Limb (tissue), 2 donors: Measurements from ENCODE around the gene RORC.

ENCODE experiments used
- DNase-seq, 2 donors: peaks; one replicate each; pipeline ENCODE4 v3.0.0-alpha.2; 2016; ENCODE audit errors: extremely low spot score in 2 of 2

RORC gene

DNA sequence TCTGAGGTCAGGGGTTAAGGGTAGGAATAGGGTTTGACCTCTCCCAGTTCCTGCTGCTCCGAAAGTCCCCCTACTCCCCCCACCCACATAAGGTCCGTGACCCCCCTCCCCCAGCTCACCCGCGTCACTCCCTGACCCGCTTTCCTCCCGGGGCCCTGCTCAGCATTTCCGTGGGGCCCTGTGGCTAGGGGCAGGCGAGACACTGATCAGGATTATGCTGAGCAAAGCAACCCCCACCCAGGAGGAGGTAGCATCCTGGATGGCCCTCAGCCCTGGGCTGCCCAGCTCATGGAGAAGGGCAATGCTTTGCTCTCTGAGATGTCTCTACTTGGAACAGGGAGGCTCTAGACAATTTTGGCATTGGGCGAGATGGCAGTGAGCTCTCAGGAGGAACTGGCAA, 3.7 kb downstream of the RORC start:
- no peak for DNase-seq

DNA sequence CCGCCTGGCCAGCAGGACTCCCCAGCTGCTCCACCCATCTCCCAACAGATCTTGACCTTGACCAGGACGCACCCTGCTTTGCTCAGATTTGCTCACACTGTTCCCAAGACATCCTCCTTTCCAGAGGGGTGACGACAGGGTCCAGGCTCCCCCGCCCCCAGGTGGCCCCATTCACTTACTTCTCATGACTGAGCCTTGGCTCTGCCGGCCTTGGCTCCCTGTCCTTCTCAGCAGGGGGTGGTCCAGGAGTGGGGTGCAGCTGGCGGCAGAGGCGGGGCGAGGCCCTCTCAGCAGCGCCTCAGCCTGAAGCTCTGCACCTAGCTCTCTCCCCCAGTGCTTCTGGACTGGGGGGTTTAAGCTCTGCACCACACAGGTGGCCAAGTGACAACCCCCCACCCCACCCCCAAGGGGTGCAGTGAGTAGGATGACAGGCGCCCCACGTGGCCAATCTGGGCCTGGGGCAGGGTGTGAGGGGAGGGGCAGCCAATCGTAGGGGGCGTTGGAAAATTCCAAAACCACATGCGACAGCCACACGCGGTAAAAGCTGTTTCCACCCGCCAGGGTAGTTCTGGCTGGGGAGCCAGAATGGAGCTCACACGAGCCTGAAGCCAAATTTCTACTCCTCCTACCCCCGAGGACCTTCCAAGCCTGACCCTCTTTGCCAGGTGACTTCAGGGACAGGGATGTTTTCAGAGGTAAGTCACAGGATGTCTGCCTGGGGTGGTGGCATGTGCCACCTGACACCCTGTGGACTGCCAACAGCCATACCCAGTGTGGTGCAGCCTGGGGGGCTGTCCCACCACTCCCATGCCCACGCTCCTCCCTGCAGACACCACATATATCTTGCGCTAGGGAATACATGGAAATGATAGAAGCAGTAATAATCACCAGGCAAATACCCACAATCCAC, 5.6 kb downstream of the RORC start:
- peak in 1 of 2 donors; percentile 52 for DNase-seq

DNA sequence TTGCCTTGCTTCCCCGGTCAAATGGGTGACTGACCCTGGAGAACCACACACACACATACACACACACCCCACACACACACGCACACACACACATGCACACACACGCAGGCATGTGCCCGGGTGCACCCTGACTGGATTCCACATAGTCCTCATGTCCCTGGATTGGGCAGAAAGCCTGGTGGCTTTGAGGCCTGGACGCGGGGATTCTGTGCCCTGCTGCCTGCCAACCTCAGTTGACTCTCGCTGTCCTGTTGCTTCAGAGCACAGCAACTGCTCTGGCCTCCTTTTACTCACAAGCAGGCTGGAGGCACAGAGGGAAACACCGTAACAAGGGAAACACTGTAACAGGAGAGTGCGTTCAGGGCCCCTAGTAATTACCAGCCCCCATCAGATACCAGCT, 6.4 kb downstream of the RORC start:
- DNase-seq: no peak

DNA sequence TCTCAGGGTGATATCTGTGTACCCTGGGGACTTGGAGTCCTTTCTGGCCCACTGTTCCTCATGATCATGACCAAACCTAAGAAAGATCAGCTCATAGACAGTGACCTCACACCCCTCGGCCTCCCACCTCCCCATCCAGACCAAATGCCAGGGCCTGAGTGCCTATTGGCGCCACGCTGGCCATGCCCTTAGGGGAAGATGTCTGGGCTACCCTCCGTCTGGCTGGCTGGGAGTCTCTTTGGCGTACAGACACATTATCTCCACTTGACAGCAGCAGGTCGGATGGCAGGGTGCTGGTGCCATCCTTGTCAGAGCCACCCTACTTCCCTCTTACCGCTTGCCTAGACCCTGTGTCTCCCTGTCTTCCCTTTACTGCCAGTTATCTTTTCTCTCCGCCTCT, 8.4 kb downstream of the RORC start:
- DNase-seq: no peak

DNA sequence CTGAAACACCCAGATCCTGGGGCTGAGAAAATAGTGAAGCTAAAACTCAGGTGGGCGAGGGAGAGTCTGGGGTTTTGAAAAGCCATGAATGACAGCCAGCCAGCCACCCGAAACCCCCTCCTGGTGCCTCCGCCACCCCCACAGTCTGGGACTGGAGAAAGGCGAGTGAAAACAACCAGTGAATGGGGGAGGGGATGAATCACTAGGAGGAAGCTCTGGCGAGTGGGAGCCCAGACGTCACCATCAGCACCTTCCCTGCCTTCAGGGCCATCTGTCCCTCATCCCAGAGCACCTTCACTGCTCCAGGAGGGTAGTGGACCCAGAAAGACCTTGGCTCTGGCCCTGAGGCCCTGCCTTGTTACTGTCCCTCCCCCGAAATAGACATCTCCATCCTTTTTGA, 9.2 kb downstream of the RORC start:
- DNase-seq: no peak

DNA sequence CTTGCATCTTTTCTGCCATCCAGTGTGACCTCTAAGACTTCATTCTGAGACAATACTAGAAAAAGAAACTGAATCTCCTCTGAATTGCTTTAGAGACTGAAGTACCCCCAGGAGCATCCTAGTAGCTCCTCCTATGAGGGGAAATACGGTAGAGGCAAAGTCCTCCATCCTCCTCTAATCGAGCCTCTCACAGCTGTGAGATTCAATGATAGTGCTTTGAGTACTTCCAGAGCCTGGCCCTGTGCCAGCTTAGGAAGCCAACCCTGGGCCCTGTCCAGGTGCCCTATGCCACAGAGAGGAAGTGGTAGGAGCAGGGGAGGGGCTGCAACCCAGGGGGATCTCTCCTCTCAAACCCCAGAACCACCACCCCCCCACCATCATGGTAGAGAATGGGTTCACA, 10.7 kb downstream of the RORC start:
- DNase-seq: no peak

DNA sequence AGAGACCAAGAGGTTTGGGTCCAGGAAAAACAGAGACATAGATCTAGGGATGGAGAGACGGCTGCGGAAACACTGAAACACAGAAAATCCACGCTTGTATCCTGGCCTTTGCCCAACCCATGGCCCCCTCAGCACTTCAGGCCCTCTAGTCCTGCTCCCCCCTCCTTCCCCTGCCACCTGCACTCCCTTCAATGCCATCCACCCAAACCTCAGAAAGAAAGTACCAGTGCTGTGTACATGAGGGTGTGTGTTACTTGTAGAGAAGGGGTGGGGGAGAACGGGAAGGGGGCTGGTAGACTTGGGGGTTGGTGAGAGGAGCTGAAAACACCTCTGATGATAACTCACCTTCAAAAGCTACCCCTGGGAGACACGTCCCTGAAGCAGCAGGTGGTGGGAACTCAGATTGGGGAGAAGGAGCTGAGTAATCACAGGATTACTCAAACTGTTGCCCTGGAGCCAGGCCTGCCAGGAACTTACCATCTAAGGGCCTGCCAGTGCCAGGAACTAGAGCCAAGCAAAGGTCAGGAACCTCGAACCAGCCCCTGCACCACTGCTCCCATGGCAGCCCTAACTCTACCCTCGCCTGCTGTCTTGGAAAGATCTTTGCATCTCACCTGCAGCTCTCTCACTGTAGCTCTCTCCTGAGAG, 11.5 kb downstream of the RORC start:
- DNase-seq: no peak

DNA sequence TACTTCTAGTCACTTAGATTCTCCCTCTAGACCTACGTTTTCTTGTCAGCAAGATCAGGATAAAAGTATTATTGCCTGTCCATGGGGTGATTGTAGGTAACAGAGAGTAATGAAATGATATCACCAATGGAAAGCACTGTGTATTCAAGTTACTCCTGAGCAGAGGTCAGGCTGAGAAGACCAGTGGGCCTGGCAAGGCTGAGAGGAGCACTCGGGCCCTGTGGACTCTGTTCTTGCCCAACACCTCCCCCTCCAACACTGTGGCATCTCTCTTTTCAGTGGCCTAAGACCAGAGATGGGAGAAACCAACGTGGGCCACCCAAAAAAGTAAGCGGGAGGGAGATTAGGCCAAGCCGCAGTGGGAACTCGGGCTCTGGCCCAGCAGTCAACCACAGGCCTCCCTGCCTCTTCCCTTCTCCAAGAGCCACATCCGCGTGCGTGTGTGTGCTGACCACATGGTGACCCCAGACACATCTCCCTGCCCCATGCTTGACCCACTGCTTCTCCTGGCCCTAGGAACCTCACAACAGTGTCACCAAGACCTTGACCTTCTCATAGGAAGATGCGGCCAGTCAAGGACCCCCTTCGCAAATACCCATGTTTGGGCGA, 12.3 kb downstream of the RORC start:
- DNase-seq: no peak

DNA sequence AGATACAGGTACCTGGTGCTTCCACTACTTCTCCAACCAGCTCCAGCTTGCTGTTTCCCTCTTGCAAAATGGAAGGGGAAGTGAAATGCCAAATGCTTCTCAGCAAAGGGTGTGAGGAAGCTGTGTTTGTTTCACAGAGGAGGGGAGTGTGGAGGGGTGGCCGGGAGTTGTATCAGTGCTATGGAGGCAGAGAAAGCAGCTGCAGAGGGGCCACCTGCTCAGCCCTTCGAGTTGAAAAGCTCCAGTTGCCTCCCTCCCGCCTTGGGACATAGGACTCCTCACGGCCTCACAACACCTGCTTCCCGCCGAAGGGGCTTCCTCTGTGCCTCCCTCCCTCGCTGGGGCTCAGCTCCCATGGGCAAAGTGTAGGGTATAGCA, 14.3 kb downstream of the RORC start:
- no peak for DNase-seq

DNA sequence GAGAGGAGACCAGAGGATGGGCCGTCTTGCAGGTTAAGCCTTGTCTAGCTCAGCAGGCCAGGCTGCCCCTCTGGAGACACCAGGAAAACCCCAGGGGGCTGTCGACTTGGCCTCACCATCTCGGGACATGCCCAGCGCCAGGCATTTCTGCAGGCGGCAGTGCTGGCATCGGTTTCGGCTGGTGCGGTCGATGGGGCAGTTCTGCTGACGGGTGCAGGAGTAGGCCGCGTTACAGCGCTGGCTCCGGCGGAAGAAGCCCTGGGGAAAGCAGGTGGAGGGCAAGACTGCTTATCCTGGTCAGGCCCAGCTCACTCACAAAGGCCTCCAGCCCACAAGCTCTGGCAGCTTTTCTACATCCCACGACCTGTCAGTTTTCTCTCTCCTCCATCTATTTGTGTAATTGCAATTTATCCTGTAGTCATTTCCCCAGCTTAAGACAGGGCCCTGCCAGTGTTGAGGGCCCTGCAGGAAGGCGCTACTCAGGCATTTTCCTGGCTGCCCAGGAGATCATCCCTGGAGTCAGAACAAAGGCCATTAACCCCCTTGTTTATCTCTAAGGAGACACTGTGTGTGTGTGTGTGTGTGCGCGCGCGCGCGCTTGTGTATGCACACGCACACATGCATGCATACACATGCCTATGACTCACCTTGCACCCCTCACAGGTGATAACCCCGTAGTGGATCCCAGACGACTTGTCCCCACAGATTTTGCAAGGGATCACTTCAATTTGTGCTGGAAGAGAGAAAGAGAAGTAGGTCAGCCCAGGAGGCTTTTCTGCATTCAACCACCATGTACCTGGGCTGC, 14.9 kb downstream of the RORC start:
- no peak for DNase-seq

DNA sequence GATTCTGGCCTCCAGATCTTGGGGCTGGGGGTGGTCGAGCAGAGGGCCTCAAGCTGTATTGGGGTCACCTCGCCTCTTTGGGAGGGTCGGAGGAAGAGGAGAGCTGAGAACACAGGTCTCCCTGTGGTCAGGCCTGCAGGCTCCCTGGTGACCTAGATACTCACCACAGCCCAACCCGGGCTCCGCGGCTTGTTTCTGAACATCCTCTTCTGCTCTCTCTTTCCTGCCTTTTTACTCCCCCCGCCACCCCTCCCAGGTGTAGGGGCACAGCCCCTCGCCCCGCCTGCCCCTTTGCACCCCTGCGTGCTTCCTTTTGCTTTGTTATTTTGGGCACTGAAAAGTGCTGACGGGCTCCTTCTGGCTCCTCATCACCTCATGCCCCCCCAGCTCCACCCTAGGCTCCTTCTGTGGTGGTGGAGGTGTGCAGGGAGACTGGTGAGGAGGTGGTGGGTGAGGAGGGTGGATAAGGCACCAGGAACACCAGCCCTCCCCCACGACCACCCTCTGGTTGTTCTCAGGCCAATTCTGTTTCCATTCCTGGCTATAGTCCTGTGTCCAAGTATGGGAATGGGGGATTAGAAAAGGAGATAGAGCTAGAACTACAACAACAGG, 15.8 kb downstream of the RORC start:
- no peak for DNase-seq

DNA sequence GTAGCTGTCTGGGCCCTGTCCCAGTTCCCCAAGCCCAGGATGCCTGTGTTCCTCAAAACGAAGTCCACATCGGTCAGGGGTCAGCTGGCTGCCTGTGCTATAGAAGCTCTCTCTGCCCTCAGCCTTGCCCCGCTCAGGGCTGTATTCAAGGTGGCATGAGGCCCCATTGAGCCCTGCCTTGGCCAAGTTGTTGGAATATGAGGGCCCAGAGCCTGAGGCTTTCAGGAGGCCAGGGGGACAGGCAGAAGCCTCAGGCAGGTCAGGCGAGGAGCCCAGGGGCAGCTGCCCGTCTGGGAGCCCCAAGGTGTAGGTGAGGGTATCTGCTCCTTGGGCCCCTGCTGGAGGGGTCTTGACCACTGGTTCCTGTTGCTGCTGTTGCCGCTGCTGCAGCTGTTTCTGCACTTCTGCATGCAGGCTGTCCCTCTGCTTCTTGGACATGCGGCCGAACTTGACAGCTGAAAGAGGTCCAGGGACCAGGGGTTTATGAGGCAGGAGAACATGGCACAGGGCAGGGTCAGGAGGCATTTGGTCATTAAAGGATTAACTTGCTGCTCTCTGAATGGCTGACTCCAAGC, 16.5 kb downstream of the RORC start:
- DNase-seq: no peak

DNA sequence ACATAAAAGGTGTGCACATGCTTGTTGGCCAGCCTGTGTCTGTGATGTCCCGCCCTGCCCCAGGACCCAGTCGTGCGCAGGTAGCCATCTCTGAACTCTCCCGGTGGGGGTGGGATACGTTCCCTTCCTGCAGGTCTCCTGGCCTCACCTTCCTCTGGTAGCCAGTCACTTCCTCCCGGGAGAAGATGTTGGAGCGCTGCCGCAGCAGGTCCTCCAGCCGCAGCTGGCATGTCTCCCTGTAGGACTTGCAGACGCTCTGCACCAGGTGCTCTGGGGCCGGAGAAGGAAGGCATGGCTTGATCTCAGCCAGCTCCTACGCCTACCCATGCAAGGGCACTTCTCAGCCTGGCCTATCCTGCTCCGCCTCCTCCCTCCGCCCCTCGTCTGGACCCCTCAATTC, 17.2 kb downstream of the RORC start:
- no peak for DNase-seq

DNA sequence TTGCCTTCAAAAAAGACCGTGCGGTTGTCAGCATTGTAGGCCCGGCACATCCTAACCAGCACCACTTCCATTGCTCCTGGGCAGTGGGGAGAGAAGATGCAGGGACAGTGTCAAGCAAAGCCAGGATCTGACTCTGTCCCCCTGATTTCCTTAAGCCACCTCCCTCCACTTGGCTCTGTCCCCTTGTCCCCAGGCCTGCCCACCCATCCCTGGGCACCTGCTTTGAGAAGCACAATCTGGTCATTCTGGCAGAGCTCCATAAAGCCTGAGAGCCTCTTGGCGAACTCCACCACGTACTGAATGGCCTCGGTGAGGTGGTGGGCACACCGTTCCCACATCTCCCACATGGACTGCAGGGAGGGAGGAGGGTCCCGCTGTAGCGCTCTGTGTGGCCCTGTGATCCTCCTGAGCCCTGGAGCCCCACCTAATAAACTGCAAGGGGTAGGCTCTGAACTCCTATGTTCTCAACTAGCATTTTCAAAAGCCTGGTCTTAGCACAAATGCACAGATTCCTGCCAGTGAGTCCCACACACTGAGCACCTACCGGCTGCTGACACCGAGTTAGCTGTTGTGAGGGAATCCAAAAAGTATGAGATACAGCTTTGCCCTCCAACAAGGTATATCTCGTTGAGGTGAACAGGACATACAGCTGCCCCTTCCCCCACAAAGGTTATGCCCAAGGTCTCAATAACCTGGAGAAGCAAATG, 18.2 kb downstream of the RORC start:
- no peak for DNase-seq

DNA sequence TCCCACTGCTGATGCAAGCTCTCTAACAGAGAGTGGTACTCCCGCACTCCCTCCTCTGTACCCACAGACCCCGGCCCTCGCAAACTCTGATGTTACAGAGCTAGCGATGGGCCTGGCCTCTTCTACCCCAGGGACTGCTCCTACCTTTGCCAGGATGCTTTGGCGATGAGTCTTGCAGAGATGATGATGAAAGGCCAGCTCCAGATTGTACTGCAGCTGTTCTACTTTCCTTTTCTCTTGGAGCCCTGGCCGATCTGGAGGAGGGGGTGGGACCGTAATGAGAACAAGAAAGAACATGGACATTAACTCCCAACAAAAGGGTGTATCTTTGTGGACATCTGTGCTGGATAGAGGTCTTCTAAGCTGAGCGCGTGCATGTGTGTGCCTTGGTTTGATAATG, 20.4 kb downstream of the RORC start:
- DNase-seq: no peak

DNA sequence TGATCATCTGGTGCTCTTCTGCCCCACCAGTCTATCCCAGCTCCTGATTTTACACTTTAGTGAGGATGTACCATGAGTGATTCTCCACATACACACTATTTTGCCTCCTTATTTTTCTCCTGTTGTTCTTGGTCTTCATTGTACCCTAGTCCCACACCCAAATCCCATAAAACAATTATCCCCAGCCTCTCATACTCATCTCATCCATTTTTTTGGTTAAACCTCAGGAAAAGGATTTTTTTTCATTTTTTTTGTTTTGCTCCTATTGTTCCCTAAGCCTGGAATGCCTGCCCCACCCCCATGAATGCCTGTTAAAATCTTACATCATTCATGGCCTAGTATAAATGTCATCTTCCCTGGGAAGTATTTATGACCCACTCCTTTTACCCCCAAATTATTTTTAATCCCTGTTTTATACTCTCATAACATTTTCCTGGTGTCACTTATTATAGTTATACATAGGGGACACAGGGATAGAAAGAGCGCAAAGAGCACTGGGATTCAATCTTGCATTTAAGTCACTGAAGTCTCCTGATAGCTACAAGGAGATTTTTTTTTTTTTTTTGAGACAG, 21.5 kb downstream of the RORC start:
- DNase-seq: no peak

DNA sequence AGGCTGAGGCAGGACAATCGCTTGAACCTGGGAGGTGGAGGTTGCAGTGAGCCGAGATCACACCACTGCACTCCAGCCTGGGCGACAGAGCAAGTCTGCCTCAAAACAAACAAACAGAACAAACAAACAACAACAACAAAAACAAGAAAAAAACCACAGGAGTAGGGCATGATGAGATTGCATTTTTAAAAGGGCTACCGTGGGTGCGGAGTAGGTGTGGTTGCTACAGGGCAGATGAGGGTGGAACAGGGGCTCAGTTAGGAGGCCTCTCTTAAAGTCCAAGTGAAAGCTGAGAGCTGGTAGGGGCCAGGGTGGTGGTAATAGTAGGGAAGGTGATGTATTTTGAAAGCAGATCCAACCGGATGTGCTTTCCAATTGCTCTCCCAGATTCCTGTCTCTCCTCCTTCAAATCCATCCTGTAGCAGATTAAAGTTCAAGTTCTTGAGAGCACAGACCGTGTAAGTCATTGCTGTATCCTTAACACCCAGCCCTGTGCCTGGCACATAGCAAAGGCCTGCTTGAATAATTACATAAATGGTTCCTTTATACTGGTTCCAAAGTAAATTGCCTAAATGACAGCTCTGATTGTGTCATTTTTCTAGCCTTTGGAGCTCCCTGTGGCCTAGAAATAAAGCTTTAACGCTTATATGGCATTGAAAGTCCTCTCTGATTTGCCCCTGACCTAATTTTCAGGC, 22.2 kb downstream of the RORC start:
- no peak for DNase-seq

DNA sequence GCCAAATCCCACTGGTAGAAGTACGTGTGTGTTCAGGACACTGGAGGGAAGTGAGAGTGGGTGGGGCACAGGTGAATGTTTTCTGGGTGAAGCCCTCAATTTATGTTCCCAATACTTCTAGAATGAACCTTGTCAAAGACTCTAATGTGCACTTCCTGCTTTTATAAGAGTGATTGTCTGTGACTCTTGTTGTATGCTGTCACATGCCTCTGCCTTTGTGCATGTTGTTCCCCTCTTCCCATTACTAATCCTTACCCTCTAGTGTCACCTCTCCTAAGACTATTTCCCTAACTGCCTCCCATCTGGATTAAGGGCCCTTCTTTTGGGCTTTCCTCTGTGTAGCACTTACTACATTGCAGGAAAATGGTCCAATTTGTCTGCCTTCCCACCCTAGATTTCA, 23.8 kb downstream of the RORC start:
- no peak for DNase-seq

DNA sequence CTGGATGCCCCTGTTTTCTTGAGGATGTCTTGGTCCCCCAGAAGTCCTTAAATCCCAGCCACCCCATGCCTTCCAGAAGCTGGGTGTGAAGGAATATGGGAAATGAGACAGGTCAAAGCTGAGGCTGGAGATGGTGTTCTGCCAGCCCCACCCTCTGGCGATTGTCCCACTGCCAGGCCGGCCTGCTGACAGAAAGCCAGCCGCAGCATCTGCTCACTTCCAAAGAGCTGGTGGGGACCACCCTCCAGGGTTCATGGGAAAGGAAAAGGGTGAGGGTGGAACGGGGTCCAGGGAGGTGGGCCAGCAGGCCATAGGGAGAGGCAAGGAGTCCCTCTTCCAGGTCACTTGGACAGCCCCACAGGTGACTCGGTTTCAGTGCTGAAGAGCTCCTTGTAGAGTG, 24.5 kb downstream of the RORC start:
- no peak for DNase-seq

DNA sequence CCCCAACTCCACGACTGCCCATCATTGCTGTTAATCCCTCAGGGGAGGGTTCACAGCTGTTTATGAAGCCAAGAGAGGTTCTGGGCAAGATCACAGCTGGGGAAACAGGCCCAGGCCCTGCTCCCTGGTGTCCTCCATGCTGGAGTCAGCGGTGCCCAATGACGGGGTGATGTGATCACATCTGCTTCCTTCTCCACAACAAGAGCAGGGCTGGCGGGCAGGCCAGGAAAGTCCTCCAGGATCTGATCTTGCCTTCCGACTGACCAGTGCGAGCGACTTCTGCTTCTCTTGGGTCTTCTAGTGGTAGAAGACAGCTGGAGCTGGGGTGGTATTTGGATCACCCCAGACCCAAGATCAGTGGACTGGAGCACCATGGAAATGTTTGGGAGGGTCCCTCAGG, 25.4 kb downstream of the RORC start:
- no peak for DNase-seq
